PFSK-1 (cell line): Measurements from ENCODE around the gene TMEM116.

Source experiments
- FOXP2 ChIP-seq: optimal IDR thresholded peaks from 2 replicates; pipeline ENCODE3; 2011; ENCODE audit warnings: borderline replicate concordance, control low read depth, inconsistent platforms; ENCODE audit not compliant: insufficient read depth; ENCODE audit errors: extremely low read length, extremely low read depth
- POLR2AphosphoS5 ChIP-seq: IDR thresholded peaks from 2 replicates; pipeline ENCODE4 v1.6.1; 2012; ENCODE audit warnings: low read depth, mild to moderate bottlenecking, control low read depth, low read length, moderate library complexity
- REST ChIP-seq, 2 experiments: IDR thresholded peaks; 2 replicates each; pipeline versions ENCODE4 v1.6.1 to v1.8.0; 2011 to 2012; ENCODE audit warnings: low read depth in 2 of 2, low read length in 2 of 2, control low read depth in 1 of 2, inconsistent platforms in 1 of 2, mild to moderate bottlenecking in 1 of 2, moderate library complexity in 1 of 2; ENCODE audit not compliant: insufficient read depth in 1 of 2
- SIN3A ChIP-seq: IDR thresholded peaks from 2 replicates; pipeline ENCODE4 v1.6.1; 2012; ENCODE audit warnings: mild to moderate bottlenecking, low read length, moderate library complexity, borderline replicate concordance; ENCODE audit not compliant: insufficient read depth
- TAF1 ChIP-seq: IDR thresholded peaks from 2 replicates; pipeline ENCODE4 v1.6.1; 2012; ENCODE audit warnings: low read length, control low read depth, borderline replicate concordance; ENCODE audit not compliant: insufficient read depth

TMEM116 gene

GRCh38 chr12:111997300-111997699, 15.7 kb downstream of the TMEM116 start:
- TF ChIP-seq TAF1 (no peak), FOXP2 (no peak), SIN3A (no peak), POLR2AphosphoS5 (no peak), REST (IDR thresholded peaks at IDR 0.05; ENCODE audit: insufficient read depth in 1 of 2, low read depth in 2 of 2, low read length in 2 of 2) (no peak)

GRCh38 chr12:111995782-111996480, 17.0 kb downstream of the TMEM116 start:
- no peak for TF ChIP-seq FOXP2
- no peak for TF ChIP-seq REST (IDR thresholded peaks at IDR 0.05; ENCODE audit: insufficient read depth in 1 of 2, low read depth in 2 of 2, low read length in 2 of 2)
- TF ChIP-seq POLR2AphosphoS5, result no peak

DNA sequence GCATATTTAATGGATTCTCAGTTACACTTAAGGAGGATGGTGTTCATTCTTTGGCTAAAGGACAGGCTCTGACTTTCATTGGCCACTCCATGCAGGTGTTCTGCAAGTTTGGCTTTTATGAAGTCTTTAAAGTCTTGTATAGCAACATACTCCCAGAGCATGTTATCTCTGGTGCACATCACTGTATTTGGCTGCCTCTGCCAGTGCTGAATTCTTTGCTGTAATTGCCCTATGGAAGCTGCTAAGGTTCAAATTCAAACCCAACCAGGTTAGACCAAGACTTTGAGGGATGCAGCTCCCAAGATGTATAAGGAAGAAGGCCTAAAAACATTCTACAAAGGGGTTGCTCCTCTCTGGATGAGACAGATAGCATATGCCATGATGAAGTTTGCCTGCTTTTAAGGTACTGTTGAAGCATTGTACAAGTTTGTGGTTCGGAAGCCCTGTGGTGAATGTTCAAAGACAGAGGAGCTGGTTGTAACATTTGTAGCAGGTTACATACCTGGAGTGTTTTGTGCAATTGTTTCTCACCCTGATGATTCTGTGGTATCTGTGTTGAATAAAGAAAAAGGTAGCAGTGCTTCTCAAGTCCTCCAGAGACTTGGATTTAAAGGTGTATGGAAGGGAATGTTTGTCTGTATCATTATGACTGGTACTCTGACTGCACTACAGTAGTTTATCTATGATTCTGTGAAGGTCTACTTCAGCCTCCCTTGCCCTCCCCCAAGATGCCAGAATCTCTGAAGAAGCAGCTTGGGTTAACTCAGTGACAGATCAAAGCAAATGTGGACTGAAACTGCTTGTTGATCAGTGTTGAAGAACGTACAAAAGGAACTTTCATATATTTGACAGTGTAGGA, 19.4 kb downstream of the TMEM116 start:
- no peak for TF ChIP-seq TAF1
- TF ChIP-seq SIN3A, result no peak

GRCh38 chr12:111992464-111992863, 20.5 kb downstream of the TMEM116 start:
- no peak for TF ChIP-seq SIN3A
- no peak for TF ChIP-seq TAF1
- no peak for TF ChIP-seq POLR2AphosphoS5
- TF ChIP-seq REST (IDR thresholded peaks at IDR 0.05; ENCODE audit: insufficient read depth in 1 of 2, low read depth in 2 of 2, low read length in 2 of 2), result no peak
- TF ChIP-seq FOXP2, result no peak

DNA sequence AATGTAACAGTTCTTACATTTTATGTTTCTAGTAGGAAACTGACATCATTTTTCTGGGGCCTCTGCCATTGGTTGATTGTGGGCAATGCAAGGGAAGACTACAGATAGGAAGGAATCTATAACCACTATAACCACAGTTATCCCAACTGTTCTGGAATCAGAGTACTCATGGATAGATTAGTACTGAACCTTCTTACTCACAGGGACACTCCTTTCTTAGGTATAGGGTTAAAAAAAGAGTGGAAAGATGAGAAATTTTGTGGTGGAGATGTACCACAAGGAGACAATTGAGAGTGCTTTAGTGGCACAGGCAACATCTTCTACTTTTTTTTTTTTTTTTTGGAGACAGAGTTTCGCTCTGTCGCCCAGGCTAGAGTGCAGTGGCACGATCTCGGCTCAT, 21.0 kb downstream of the TMEM116 start:
- TF ChIP-seq REST (IDR thresholded peaks at IDR 0.05; ENCODE audit: insufficient read depth in 1 of 2, low read depth in 2 of 2, low read length in 2 of 2) (no peak), FOXP2 (no peak), SIN3A (no peak), TAF1 (no peak), POLR2AphosphoS5 (no peak)
